WTC11 (cell line): Measurements from ENCODE around the gene BRD1. TPM values are rescaled to one million over a fixed set of nuclear protein-coding genes. Genes with fewer than 3 reads are reported as not detected.

ENCODE experiments used
- ATAC-seq: fragments of 200-7000 bp; cut with Tn5 transposase; 2 replicates; pipeline ENCODE4 v1.10.0; 2021; ENCODE audit warnings: mild to moderate bottlenecking, moderate library complexity
- CTCF ChIA-PET: fragments of 300-600 bp; sonication (Branson Sonifier 250); formaldehyde crosslinking; loops from one replicate; lab custom pipeline; 2021; ENCODE audit warnings: antibody characterized with exemption; lab: Charles Lee
- POLR2A ChIA-PET: fragments of 350-600 bp; sonication (Branson Sonifier 250); formaldehyde crosslinking; loops from one replicate; lab custom pipeline; 2021; ENCODE audit warnings: antibody characterized with exemption; lab: Charles Lee
- DNase-seq: peaks from one replicate; pipeline ENCODE4 v3.0.0; 2021; ENCODE audit warnings: low spot score
- H3K27ac Mint-ChIP-seq: 2 replicates; pipeline ENCODE4 v1.8.0; 2021; ENCODE audit warnings: mixed read lengths
- H3K27me3 Mint-ChIP-seq: 2 replicates; pipeline ENCODE4 v1.8.0; 2021; ENCODE audit warnings: low read depth, mild to moderate bottlenecking, moderate library complexity, mixed read lengths
- H3K36me3 Mint-ChIP-seq: 2 replicates; pipeline ENCODE4 v1.8.0; 2021; ENCODE audit warnings: mixed read lengths
- H3K4me1 Mint-ChIP-seq: 2 replicates; pipeline ENCODE4 v1.8.0; 2022; ENCODE audit warnings: mixed read lengths
- H3K4me3 Mint-ChIP-seq: 2 replicates; pipeline ENCODE4 v1.8.0; 2021; ENCODE audit warnings: mild to moderate bottlenecking, moderate library complexity, mixed read lengths
- H3K9me3 Mint-ChIP-seq: 2 replicates; pipeline ENCODE4 v1.8.0; 2021; ENCODE audit warnings: mixed read lengths
- ARID4B ChIP-seq: sonication (generic); formaldehyde crosslinking; IDR thresholded peaks from 2 replicates; pipeline ENCODE4 v1.8.0; 2023; ENCODE audit warnings: missing genetic modification reagents, mild to moderate bottlenecking, borderline replicate concordance
- ATF1 ChIP-seq: sonication (generic); formaldehyde crosslinking; IDR thresholded peaks from 2 replicates; pipeline ENCODE4 v1.8.1; 2023; ENCODE audit warnings: mild to moderate bottlenecking, moderate library complexity, missing genetic modification reagents
- ELF4 ChIP-seq: sonication (generic); formaldehyde crosslinking; IDR thresholded peaks from 2 replicates; pipeline ENCODE4 v1.8.1; 2022; ENCODE audit warnings: low read depth, mild to moderate bottlenecking, moderate library complexity, missing genetic modification reagents
- FOXJ3 ChIP-seq: sonication (generic); formaldehyde crosslinking; IDR thresholded peaks from 2 replicates; pipeline ENCODE4 v1.9.0; 2021; ENCODE audit warnings: missing genetic modification reagents, mild to moderate bottlenecking, borderline replicate concordance
- HMGA2 ChIP-seq: fragments of 250-450 bp; sonication (Bioruptor Pico); IDR thresholded peaks from 2 replicates; pipeline ENCODE4 v1.4.0; 2021; ENCODE audit warnings: mild to moderate bottlenecking, moderate library complexity
- NFATC4 ChIP-seq: fragments of 250-450 bp; sonication (Bioruptor Pico); IDR thresholded peaks from 2 replicates; pipeline ENCODE4 v1.9.0; 2021; ENCODE audit warnings: mild to moderate bottlenecking
- PRDM15 ChIP-seq: sonication (generic); formaldehyde crosslinking; IDR thresholded peaks from 2 replicates; pipeline ENCODE4 v1.8.0; 2022; ENCODE audit warnings: missing genetic modification reagents
- SP1 ChIP-seq: sonication (generic); formaldehyde crosslinking; conservative IDR thresholded peaks from 2 replicates; pipeline ENCODE4 v1.8.1; 2022; ENCODE audit warnings: missing genetic modification reagents
- TCF7 ChIP-seq: sonication (generic); formaldehyde crosslinking; IDR thresholded peaks from 2 replicates; pipeline ENCODE4 v1.8.0; 2022; ENCODE audit warnings: mild to moderate bottlenecking, low read depth, missing genetic modification reagents, moderate library complexity
- ZNF121 ChIP-seq: sonication (generic); formaldehyde crosslinking; IDR thresholded peaks from 2 replicates; pipeline ENCODE4 v1.8.0; 2023; ENCODE audit warnings: missing genetic modification reagents
- ZNF317 ChIP-seq: sonication (generic); formaldehyde crosslinking; IDR thresholded peaks from 2 replicates; pipeline ENCODE4 v1.8.1; 2023; ENCODE audit warnings: low read depth, mild to moderate bottlenecking, moderate library complexity, missing genetic modification reagents, borderline replicate concordance
- ZNF416 ChIP-seq: fragments of 250-450 bp; sonication (Bioruptor Pico); IDR thresholded peaks from 2 replicates; pipeline ENCODE4 v1.9.0; 2021; ENCODE audit warnings: mild to moderate bottlenecking, inconsistent platforms
- ZNF671 ChIP-seq: fragments of 250-450 bp; sonication (Bioruptor Pico); IDR thresholded peaks from 2 replicates; pipeline ENCODE4 v1.8.0; 2021; ENCODE audit warnings: mild to moderate bottlenecking
- total RNA-seq: library from RNA; stranded (reverse); gene quantifications from 3 replicates; pipeline ENCODE4 v1.2.3, GENCODE V29; 2021
- TF ChIP-seq, protein P1 (sequence below): sonication (generic); formaldehyde crosslinking; IDR thresholded peaks from 2 replicates; pipeline ENCODE4 v1.8.1; 2023; ENCODE audit warnings: mild to moderate bottlenecking, missing genetic modification reagents, moderate library complexity

BRD1 gene
- total RNA-seq, 1 experiment from 2014 or later = 36.6 TPM

GRCh38 chr22:49812838-49813237 is 14.8 kb downstream of the BRD1 start:
- Mint-ChIP-seq H3K27me3 (no peaks in the 10 kb centered on the region), H3K36me3 (peaks cover 29% of the 10 kb centered on the region), H3K27ac (peak overlapping the region; percentile 72; the same call in 1 of the 2 replicates), H3K4me1 (no peaks in the 10 kb centered on the region)
- TF ChIP-seq ELF4 (CRISPR knock-in tag) (no peak), ZNF671 (CRISPR knock-in tag) (no peak), ZNF121 (peak; percentile 26; the same call in 1 of the 2 replicates), FOXJ3 (CRISPR knock-in tag) (no peak)
- TF ChIP-seq, all 79 proteins: peak for 1
- ATAC-seq (no peak), DNase-seq (no peak)
- no peak overlapping the region for H3K4me3 Mint-ChIP-seq
- CTCF ChIA-PET = no interaction called here
- no peaks in the 10 kb centered on the region for H3K9me3 Mint-ChIP-seq
- POLR2A ChIA-PET = no interaction called here

DNA sequence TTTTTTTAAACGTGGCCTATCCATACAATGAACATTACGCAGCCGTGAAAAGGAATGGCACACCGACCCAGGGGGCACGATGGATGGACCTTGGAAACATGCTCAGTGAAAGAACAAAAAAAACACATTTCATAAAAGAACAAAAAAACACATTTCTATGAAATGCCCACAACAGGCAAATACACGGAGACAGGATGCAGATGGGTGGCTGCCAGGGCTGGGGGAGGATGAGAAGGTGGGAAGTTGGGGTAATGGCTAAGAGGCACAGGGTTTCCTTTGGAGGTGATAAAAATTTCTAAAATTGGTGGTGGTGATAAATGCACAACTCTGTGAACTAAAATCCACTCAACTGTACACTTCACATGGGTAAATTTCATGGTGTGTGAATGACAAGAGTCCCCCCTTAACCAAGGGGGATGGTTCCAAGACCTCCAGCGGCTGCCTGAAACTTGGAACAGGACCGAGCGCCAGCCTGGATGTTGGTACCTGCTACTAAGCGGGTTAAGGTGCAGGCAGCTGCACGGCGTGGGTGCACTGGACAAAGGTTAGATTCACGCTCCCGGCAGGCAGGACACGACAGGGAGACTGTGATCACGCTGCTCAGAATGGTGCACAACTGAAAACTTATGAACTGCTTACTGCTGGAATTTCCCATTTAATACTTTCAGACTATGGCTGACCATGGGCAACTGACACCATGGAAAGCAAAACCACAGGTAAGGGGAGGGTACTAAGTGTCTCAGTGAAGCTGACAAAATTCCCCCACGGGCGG is 16.5 kb downstream of the BRD1 start:
- Mint-ChIP-seq H3K27me3 (no peaks in the 10 kb centered on the region), H3K4me1 (no peaks in the 10 kb centered on the region), H3K4me3 (no peak overlapping the region), H3K9me3 (no peaks in the 10 kb centered on the region), H3K36me3 (peaks cover 19% of the 10 kb centered on the region), H3K27ac (peak overlapping the region; percentile 70)
- POLR2A ChIA-PET = no interaction called here
- no peak for DNase-seq
- CTCF ChIA-PET = no interaction called here
- TF ChIP-seq SP1 (CRISPR knock-in tag) = no peak
- TF ChIP-seq ARID4B (CRISPR knock-in tag) = no peak
- TF ChIP-seq, protein P1, sequence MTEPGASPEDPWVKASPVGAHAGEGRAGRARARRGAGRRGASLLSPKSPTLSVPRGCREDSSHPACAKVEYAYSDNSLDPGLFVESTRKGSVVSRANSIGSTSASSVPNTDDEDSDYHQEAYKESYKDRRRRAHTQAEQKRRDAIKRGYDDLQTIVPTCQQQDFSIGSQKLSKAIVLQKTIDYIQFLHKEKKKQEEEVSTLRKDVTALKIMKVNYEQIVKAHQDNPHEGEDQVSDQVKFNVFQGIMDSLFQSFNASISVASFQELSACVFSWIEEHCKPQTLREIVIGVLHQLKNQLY = no peak
- TF ChIP-seq ATF1 (CRISPR knock-in tag) = no peak
- TF ChIP-seq PRDM15 (CRISPR knock-in tag) = no peak
- TF ChIP-seq HMGA2 = no peak
- TF ChIP-seq NFATC4 (CRISPR knock-in tag) = no peak
- TF ChIP-seq ZNF416 = no peak
- no peak for TF ChIP-seq ZNF317 (CRISPR knock-in tag)
- no peak for TF ChIP-seq TCF7 (CRISPR knock-in tag)
- no peak for ATAC-seq
